Activated naive CD4-positive, alpha-beta T cell treated with anti-CD3 and anti-CD28 coated beads, Interleukin-2, amount 10 ng/mL, durations not matched to agents 7 days and 5 days (primary cell): Measurements from ENCODE around the gene NTN4.
"Not testable (repeated sequence)": the region's sequence is repeated elsewhere in the genome, so short reads cannot be mapped to it uniquely, and the experiment has no call there.

ENCODE experiments used
- CTCF ChIA-PET: fragments of 350-600 bp; sonication (Branson Sonifier 250); formaldehyde crosslinking; loops from one replicate; lab custom pipeline; 2021; ENCODE audit warnings: antibody characterized with exemption; lab: Charles Lee
- DNase-seq: peaks from one replicate; pipeline ENCODE4 v3.0.0-alpha.2; 2020
- H3K27ac Mint-ChIP-seq: one replicate; pipeline ENCODE4 v1.8.0; 2021; ENCODE audit warnings: mild to moderate bottlenecking, moderate library complexity, mixed read lengths
- H3K27me3 Mint-ChIP-seq: one replicate; pipeline ENCODE4 v1.8.0; 2021; ENCODE audit warnings: mild to moderate bottlenecking, mixed read lengths
- H3K36me3 Mint-ChIP-seq: one replicate; pipeline ENCODE4 v1.8.0; 2021; ENCODE audit warnings: mixed read lengths
- H3K4me1 Mint-ChIP-seq: one replicate; pipeline ENCODE4 v1.8.0; 2021; ENCODE audit warnings: mixed read lengths
- H3K4me3 Mint-ChIP-seq: one replicate; pipeline ENCODE4 v1.8.0; 2021; ENCODE audit warnings: mild to moderate bottlenecking, moderate library complexity, mixed read lengths
- H3K9me3 Mint-ChIP-seq: one replicate; pipeline ENCODE4 v1.8.0; 2021; ENCODE audit warnings: mixed read lengths

Gene NTN4

DNA sequence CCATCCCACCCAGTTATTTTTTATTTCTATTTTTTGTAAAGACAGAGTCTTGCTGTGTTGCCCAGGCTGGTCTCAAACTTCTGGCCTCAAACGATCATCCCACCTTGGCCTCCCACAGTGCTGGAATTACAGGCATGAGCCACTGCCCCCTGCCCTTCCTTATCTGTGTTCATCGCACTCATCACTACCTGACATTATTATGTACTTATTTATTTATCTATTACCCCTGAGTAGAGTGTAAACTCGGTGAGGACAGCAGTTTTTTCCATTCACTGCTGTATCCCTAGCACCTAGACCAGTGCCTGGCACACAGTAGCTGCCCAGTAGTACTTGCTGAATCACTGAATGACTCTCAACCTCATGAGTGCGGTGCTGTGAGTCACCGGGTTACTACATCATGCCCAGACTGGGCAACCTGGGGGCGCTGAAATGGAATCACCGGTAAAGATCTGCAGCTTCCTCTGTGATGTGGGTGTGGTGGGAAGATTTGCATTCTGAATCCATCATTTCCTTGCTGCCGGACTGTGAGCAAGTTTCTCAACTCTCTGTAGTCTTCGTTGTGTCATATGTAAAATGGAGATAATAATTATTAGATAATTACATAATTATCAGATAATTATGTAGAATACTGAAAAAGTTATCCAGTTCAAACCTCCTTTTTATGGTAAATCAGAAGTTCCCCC, 157.4 kb downstream of the NTN4 start:
- DNase-seq = no peak
- no peaks in the 10 kb centered on the region for H3K27me3 Mint-ChIP-seq
- CTCF ChIA-PET = no interaction called here
- H3K36me3 Mint-ChIP-seq = no peaks in the 10 kb centered on the region
- H3K27ac Mint-ChIP-seq = no peak overlapping the region
- H3K4me3 Mint-ChIP-seq = no peak overlapping the region
- H3K9me3 Mint-ChIP-seq = no peaks in the 10 kb centered on the region
- no peaks in the 10 kb centered on the region for H3K4me1 Mint-ChIP-seq

DNA sequence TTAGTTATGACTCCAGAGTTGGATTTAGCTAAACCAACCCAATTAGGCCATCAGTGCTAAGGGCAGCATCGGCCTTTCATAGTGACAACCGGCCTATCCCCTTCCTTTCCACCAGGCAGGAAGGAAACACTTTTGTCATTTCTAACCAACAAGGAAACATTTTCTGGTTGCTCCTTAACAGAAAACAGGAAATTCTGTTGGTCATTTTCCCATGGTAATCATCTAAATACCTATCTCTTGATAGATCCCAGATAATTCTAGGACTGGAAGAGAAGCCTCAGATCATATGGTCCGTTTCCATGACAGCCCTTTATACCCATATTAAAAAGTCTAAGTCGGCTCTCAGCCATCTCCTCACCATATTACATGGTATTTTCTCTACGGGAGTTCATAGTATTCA, 160.1 kb downstream of the NTN4 start:
- Mint-ChIP-seq H3K36me3 (no peaks in the 10 kb centered on the region), H3K27ac (no peak overlapping the region), H3K27me3 (no peaks in the 10 kb centered on the region), H3K4me1 (no peaks in the 10 kb centered on the region), H3K9me3 (no peaks in the 10 kb centered on the region), H3K4me3 (no peak overlapping the region)
- DNase-seq = no peak
- CTCF ChIA-PET = no interaction called here

DNA sequence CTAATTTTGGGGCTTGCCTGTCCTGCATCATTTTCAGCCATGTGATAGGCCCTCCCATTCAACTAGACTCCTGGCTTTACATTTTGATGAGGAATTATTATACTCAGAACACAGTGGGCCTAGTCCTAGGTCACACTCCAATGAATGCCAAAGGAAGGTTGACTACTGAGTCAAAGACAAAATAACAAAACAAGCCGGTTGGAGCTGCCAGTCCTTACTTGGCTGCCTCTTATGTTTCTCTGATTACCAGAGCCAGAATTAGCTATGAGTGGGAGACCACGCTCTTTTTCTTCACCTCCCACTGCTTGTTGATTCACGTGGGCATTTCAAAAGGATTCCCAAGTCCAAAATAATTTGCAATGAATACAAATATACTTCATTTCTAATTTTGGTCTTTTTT, 161.2 kb downstream of the NTN4 start:
- CTCF ChIA-PET = no interaction called here

DNA sequence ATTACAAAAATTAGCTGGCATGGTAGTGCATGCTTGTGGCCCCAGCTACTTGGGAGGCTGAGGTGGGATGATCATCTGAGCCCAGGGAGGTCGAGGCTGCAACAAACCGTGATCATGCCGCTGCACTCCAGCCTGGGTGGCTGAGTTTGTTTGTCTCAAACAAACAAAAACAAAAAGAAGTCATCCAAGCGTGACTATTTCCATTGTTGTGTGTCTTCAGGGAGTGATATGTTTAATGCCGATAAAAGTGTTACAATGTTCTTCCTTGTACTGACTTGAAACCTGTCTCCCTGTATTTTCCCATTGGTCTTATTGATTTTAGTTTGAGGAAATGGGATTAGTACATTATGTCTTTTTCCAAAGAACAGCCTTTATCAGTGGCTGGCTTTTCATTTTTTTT, 163.7 kb downstream of the NTN4 start:
- Mint-ChIP-seq H3K27ac (no peak overlapping the region), H3K27me3 (peaks cover 3% of the 10 kb centered on the region), H3K4me1 (no peaks in the 10 kb centered on the region), H3K4me3 (no peak overlapping the region), H3K36me3 (no peaks in the 10 kb centered on the region), H3K9me3 (no peaks in the 10 kb centered on the region)
- CTCF ChIA-PET = no interaction called here
- DNase-seq = no peak

More for the DNA sequence above, 161.2 kb downstream of the NTN4 start:
- no peaks in the 10 kb centered on the region for H3K27me3 Mint-ChIP-seq
- H3K36me3 Mint-ChIP-seq = no peaks in the 10 kb centered on the region
- no peaks in the 10 kb centered on the region for H3K9me3 Mint-ChIP-seq
- DNase-seq = no peak
- H3K27ac Mint-ChIP-seq = no peak overlapping the region
- H3K4me1 Mint-ChIP-seq = no peaks in the 10 kb centered on the region
- no peak overlapping the region for H3K4me3 Mint-ChIP-seq

DNA sequence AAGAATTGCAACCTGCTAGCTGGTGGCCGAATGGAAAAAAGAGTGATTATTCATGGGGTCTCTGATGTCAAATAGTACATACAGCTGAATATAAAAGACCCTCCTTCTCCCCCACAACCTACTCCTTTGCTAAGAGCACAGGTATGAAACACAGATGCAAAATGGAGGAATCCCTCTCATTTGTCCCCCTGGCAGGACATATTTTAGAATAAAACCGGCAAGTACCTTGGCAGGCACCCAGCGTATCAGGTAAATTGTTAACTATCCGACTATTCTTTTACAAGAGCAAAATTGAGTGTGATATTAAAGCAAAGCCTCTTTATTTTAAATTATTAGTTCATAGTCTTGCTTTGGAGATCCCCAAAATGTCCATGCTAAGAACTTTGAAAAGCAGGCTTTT, 165.6 kb downstream of the NTN4 start:
- Mint-ChIP-seq H3K27ac (no peak overlapping the region), H3K4me1 (no peaks in the 10 kb centered on the region), H3K27me3 (peaks cover 3% of the 10 kb centered on the region), H3K9me3 (no peaks in the 10 kb centered on the region), H3K36me3 (no peaks in the 10 kb centered on the region), H3K4me3 (no peak overlapping the region)
- CTCF ChIA-PET = no interaction called here
- no peak for DNase-seq

DNA sequence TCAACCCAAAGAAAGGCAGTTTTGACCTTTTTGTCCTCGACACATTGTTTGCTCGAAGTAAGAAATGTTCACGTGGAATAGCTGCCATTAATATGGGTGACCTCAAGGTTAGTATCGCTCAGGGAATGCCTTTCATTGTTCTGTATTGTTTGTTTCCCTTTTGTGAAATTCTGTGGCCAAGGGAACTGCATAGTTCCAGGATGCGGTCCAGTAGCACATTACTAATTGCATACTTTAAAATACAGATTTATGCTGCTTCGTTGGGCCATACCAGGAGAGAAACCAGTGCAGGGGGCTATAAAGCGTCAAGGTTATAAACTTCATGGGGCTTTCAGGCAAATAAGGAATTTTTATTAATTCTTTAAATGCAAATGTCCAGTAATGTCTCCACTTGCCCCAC, 166.0 kb downstream of the NTN4 start:
- Mint-ChIP-seq H3K36me3 (no peaks in the 10 kb centered on the region), H3K27me3 (peaks cover 3% of the 10 kb centered on the region), H3K9me3 (no peaks in the 10 kb centered on the region), H3K4me3 (no peak overlapping the region), H3K4me1 (no peaks in the 10 kb centered on the region), H3K27ac (no peak overlapping the region)
- CTCF ChIA-PET = interaction anchor here (0.8 kb wide), 1 partner anchor 525 kb away, joined by 3 read pairs; no protein-coding TSS in a partner anchor
- DNase-seq = no peak

DNA sequence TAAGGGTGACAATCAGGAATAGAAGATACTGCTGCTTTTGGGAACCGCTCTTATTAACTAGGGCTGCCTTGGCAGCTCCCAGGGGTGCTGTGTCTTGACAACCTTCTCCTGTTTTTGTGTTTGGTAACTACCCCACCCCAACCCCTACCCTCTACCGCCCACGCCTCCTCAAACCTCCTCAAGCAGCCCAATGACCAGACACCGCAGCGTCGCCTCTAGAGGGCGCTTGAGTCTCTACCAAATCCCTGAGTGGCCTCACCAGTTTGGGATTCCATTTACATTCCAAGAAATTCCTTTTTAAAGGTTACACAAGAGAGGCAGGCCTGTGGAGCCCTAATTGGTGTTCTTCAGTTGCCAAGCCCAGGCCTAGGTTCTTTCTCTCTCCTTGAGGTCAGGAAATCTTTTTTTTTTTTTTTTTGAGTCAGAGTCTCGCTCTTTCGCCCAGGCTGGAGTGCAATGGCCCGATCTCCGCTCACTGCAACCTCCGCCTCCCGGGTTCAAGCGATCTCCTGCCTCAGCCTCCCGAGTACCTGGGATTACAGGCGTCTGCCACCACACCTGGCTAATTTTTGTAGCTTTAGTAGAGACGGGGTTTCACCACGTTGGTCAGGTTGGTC, 166.9 kb downstream of the NTN4 start:
- no peaks in the 10 kb centered on the region for H3K4me1 Mint-ChIP-seq
- no peak overlapping the region for H3K4me3 Mint-ChIP-seq
- no peak overlapping the region for H3K27ac Mint-ChIP-seq
- no peaks in the 10 kb centered on the region for H3K9me3 Mint-ChIP-seq
- peaks cover 3% of the 10 kb centered on the region for H3K27me3 Mint-ChIP-seq
- DNase-seq = peak; percentile 37
- no peaks in the 10 kb centered on the region for H3K36me3 Mint-ChIP-seq
- CTCF ChIA-PET = interaction anchor here (0.6 to 0.8 kb wide), 3 partner anchors 193 to 1018 kb away, joined by 3 to 4 read pairs (median 3); no protein-coding TSS in a partner anchor

DNA sequence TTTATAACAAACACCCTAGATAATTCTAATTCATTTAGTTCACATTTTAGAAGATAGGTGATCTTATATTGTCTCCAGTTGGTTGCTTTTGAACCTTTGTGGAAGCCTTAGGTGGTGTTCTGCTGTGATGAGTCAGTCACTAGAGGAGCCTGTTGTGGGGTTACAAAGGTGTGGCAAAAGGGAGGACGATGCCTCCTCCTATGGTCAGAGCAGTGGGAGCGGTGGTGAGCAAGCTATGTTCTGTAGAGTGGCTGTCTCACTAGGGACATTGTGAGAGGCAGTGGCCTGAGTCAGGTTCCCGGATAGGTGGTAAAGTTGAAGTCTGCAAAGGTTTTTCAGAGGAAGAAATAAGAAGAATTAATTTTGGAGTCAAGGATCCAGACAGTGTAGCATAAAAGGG, 167.7 kb downstream of the NTN4 start:
- no peak for DNase-seq
- Mint-ChIP-seq H3K36me3 (no peaks in the 10 kb centered on the region), H3K27me3 (peaks cover 3% of the 10 kb centered on the region), H3K27ac (no peak overlapping the region), H3K9me3 (no peaks in the 10 kb centered on the region), H3K4me3 (no peak overlapping the region), H3K4me1 (no peaks in the 10 kb centered on the region)
- CTCF ChIA-PET = interaction anchor here (0.7 kb wide), 1 partner anchor 194 kb away, joined by 3 read pairs; no protein-coding TSS in a partner anchor

DNA sequence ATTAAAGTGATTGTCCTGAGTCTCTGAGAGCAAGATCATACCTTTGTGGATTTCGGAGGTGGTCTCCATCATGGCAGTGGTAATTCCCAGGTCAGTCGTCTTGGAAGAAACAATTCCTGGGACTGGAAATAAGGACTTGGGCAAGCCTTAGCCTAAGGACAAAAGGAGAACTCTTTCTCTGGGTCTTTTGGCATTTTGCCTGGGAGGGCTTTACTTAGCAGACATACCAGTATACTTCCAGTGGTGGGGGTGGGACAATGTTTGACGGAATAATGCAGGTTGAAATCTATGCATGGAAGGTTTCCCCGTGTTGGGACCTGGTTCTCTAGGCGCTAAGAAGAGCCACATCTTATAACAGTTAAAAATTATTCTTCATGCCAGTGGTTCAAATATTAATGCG, 168.8 kb downstream of the NTN4 start:
- CTCF ChIA-PET = no interaction called here
- no peak for DNase-seq
- Mint-ChIP-seq H3K36me3 (no peaks in the 10 kb centered on the region), H3K9me3 (no peaks in the 10 kb centered on the region), H3K4me1 (no peaks in the 10 kb centered on the region), H3K27ac (no peak overlapping the region), H3K4me3 (no peak overlapping the region), H3K27me3 (peaks cover 7% of the 10 kb centered on the region)

DNA sequence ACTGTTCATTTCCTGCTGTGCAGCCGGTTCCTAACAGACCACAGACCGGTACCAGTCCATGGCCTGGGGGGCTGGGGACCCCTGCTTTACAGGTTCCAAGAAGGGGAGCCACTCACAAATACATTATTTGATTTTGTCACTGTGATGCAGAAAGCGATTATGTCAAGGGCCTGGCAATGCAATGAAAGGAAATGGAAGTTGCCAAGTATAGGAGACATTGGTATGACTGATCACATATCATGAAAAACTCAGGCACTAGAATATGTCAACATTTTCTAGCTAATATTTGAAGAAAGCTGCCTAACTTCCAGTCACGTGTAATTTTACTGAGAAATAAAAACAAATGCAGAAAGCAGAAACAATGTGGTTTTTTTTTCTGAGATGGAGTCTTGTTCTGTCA, 170.4 kb downstream of the NTN4 start:
- H3K4me3 Mint-ChIP-seq = no peak overlapping the region

DNA sequence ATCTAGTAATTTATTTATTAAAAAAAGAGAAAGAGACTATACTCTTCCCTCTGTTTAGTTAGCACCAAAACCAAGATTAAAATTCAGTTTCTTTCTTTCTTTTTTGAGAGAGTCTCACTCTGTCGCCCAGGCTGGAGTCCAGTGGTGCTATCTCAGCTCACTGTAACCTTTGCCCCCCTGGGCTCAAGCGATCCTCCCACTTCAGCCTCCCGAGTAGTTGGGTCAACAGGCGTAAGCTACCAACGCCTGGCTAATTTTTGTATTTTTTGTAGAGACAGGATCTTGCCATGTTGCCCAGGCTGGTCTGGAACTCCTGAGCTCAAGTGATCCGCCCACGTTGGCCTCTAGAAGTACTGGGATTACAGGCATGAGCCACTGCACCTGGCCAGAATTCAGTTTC, 174.1 kb downstream of the NTN4 start:
- H3K27me3 Mint-ChIP-seq, DNase-seq, H3K4me3 Mint-ChIP-seq, H3K9me3 Mint-ChIP-seq, H3K4me1 Mint-ChIP-seq, H3K36me3 Mint-ChIP-seq, CTCF ChIA-PET, H3K27ac Mint-ChIP-seq: not testable (repeated sequence)

More for the DNA sequence above, 170.4 kb downstream of the NTN4 start:
- H3K9me3 Mint-ChIP-seq = no peaks in the 10 kb centered on the region
- peaks cover 7% of the 10 kb centered on the region for H3K27me3 Mint-ChIP-seq
- H3K27ac Mint-ChIP-seq = no peak overlapping the region
- no peaks in the 10 kb centered on the region for H3K4me1 Mint-ChIP-seq
- no peak for DNase-seq
- H3K36me3 Mint-ChIP-seq = no peaks in the 10 kb centered on the region
- CTCF ChIA-PET = no interaction called here

DNA sequence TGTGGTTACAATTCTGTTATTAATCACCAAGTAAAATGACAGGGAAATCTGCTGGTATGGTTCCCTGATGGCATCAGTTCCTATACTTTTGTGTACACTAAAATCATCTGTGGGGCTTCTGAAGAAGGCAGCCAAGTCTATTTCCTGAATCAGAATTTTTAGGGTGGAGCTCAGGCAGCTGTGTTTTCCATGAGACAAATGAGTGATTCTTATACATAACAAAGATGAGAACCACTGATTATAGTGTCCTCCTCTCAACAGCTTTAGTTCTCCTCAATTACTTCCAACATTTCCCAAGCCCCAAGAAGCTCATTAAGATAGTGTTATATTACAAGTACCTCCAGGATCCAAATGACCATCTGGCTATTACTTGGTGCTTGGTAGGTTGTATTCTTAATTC, 174.8 kb downstream of the NTN4 start:
- Mint-ChIP-seq H3K9me3 (no peaks in the 10 kb centered on the region), H3K27ac (no peak overlapping the region), H3K27me3 (peaks cover 3% of the 10 kb centered on the region), H3K4me1 (no peaks in the 10 kb centered on the region), H3K36me3 (no peaks in the 10 kb centered on the region), H3K4me3 (no peak overlapping the region)
- CTCF ChIA-PET = no interaction called here
- no peak for DNase-seq

DNA sequence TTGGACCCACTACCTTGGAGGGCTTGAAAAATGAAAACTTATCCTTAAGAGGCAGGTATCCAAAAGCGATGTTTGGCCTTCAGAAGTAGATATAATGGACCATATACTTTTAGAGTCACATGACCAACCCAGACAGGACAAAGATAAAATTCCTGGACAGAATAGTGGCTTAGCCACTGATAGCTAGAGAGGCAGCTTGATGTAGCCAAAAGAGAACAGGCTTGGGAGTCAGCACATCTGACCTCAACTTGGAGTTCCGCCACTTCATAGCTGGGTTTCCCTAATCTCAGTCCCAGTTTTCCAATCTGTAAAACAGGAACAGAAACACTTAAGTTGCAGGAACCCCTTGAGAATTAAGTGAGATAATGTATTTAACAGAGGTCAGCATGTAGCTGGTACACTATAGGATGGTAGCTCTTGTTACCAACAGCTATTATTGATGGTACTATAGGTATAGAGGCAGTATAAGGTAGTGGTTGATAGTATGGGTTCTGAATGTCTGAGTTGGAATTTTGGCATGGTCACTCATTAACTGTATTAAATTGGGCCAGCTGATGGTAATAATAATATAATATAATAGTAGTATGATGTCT, 176.1 kb downstream of the NTN4 start:
- Mint-ChIP-seq H3K36me3 (no peaks in the 10 kb centered on the region), H3K9me3 (no peaks in the 10 kb centered on the region), H3K4me3 (no peak overlapping the region), H3K4me1 (no peaks in the 10 kb centered on the region), H3K27me3 (peaks cover 3% of the 10 kb centered on the region), H3K27ac (no peak overlapping the region)
- no peak for DNase-seq
- CTCF ChIA-PET = no interaction called here

DNA sequence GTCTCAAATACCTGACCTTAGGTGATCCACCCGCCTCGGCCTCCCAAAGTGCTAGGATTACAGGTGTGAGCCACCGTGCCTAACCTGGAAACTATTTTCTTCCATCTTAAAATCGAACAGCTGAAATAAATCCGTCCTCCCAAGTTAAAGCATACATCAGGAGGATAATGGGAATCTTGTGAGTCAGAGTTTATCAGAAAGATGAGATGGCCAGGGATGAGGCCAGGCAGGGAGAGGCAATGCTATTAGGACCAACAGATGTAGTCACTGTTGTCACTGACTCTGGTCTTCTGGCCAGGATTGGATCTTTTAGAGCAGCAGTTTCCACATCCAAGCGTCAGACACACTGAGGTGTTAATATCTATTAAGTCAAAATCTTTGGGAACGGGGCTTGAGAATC, 177.5 kb downstream of the NTN4 start:
- H3K27me3 Mint-ChIP-seq = peaks cover 3% of the 10 kb centered on the region
- H3K4me1 Mint-ChIP-seq = no peaks in the 10 kb centered on the region
- no peak overlapping the region for H3K27ac Mint-ChIP-seq
- CTCF ChIA-PET = no interaction called here
- H3K36me3 Mint-ChIP-seq = no peaks in the 10 kb centered on the region
- H3K4me3 Mint-ChIP-seq = no peak overlapping the region
- no peak for DNase-seq
- H3K9me3 Mint-ChIP-seq = no peaks in the 10 kb centered on the region
